ENCODE measurements around the gene FOXD4L5.
"Not testable (repeated sequence)": the region's sequence is repeated elsewhere in the genome, so short reads cannot be mapped to it uniquely, and the experiment has no call there.

FOXD4L5 gene

GRCh38 chr9:65285109-65285508, at the start of gene FOXD4L5:
Gene FOXD4L5, minus strand, starts transcription at chr9:65285209. Its CDS starts 832 bp downstream, at chr9:65284377.
- not testable (repeated sequence) for H3K4me3 ChIP-seq (ENCODE audit: control insufficient read depth, low read depth, low read length)

DNA sequence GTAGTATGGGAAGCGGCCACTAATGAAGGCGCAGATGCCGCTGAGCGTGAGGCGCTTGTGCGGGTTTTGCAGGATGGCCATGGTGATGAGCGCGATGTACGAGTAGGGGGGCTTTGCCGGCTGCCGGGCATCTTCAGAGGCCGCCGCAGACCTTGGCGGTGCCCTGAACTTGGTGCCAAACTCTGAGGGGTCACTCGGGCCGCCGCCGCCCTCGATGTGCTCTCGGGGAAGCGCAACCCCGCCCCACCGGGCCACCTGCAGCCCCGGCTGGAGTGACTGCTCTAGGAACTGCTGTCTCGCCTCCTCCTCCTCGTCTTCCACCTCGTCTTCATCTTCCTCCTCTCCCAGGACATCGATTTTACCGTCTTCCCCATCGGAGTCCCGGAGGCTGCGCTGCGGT, 1.1 kb downstream of the FOXD4L5 start:
- not testable (repeated sequence) for DNase-seq (ENCODE audit: low read depth); H3K4me3 ChIP-seq (ENCODE audit: control insufficient read depth, low read depth, low read length)

More at GRCh38 chr9:65285109-65285508, at the start of gene FOXD4L5:
- not testable (repeated sequence) for DNase-seq (ENCODE audit: low read depth)

GRCh38 chr9:65282976-65283375, 2.0 kb downstream of the FOXD4L5 start:
- H3K4me3 ChIP-seq (ENCODE audit: control insufficient read depth, low read depth, low read length); DNase-seq (ENCODE audit: low read depth): not testable (repeated sequence)
